Activated CD4-positive, alpha-beta T cell treated with anti-CD3 and anti-CD28 coated beads, Interleukin-2, amount 50 U/mL, for 1 hour (primary cell): ENCODE data around the gene SLX4.

Source experiments
- DNase-seq: peaks from one replicate; pipeline ENCODE4 v3.0.0-alpha.2; 2020

SLX4 gene

GRCh38 chr16:3548859-3549258, 62.5 kb downstream of the SLX4 start:
- DNase-seq = no peak

GRCh38 chr16:3548445-3548844, 63.0 kb downstream of the SLX4 start:
- DNase-seq = no peak

GRCh38 chr16:3546986-3547682, 64.3 kb downstream of the SLX4 start:
- no peak for DNase-seq

GRCh38 chr16:3542601-3543373, 68.6 kb downstream of the SLX4 start:
- no peak for DNase-seq

GRCh38 chr16:3541527-3542155, 69.8 kb downstream of the SLX4 start:
- DNase-seq = no peak

- DNase-seq = no peak
These were observed 73.2 kb downstream of the SLX4 start for GRCh38 chr16:3538222-3538621.

- DNase-seq = no peak
These were observed 74.6 kb downstream of the SLX4 start for GRCh38 chr16:3536851-3537250.

GRCh38 chr16:3536271-3536731, 75.1 kb downstream of the SLX4 start:
- no peak for DNase-seq

- DNase-seq = no peak
These were observed 77.3 kb downstream of the SLX4 start for GRCh38 chr16:3534126-3534525.

- no peak for DNase-seq
These were observed 78.7 kb downstream of the SLX4 start for GRCh38 chr16:3532741-3533140.
